ENCODE results near the gene RPTOR.
A peak's percentile ranks its signal among the peaks of the same experiment; 100 is the strongest.

RPTOR gene

GRCh38 chr17:80998748-80999535, 454.3 kb downstream of the RPTOR start:
- no peak for DNase-seq (ENCODE audit: low spot score)

GRCh38 chr17:80999536-81000333, 455.1 kb downstream of the RPTOR start:
- DNase-seq (ENCODE audit: low spot score), result no peak

- no peak for DNase-seq (ENCODE audit: low spot score)
These were observed 455.6 kb downstream of the RPTOR start for GRCh38 chr17:81000334-81000630.

- DNase-seq (ENCODE audit: low spot score), result no peak
These were observed 456.2 kb downstream of the RPTOR start for GRCh38 chr17:81000631-81001357.

GRCh38 chr17:81002013-81002384, 457.4 kb downstream of the RPTOR start:
- DNase-seq (ENCODE audit: low spot score), result no peak

- DNase-seq (ENCODE audit: low spot score), result peak; percentile 62
These were observed 458.0 kb downstream of the RPTOR start for GRCh38 chr17:81002409-81003361.

- no peak for DNase-seq (ENCODE audit: low spot score)
These were observed 459.3 kb downstream of the RPTOR start for GRCh38 chr17:81003711-81004475.

- DNase-seq (ENCODE audit: low spot score), result no peak
These were observed 462.3 kb downstream of the RPTOR start for GRCh38 chr17:81006891-81007290.

- no peak for DNase-seq (ENCODE audit: low spot score)
These were observed 463.5 kb downstream of the RPTOR start for GRCh38 chr17:81008140-81008539.

- no peak for DNase-seq (ENCODE audit: low spot score)
These were observed 464.5 kb downstream of the RPTOR start for GRCh38 chr17:81009136-81009535.

GRCh38 chr17:81010935-81011334, 466.3 kb downstream of the RPTOR start:
- DNase-seq (ENCODE audit: low spot score), result no peak

GRCh38 chr17:81011951-81012350, 467.3 kb downstream of the RPTOR start:
- no peak for DNase-seq (ENCODE audit: low spot score)

- no peak for DNase-seq (ENCODE audit: low spot score)
These were observed 468.2 kb downstream of the RPTOR start for GRCh38 chr17:81012574-81013447.

- DNase-seq (ENCODE audit: low spot score), result no peak
These were observed 469.0 kb downstream of the RPTOR start for GRCh38 chr17:81013642-81014041.

GRCh38 chr17:81015136-81015535, 470.5 kb downstream of the RPTOR start:
- no peak for DNase-seq (ENCODE audit: low spot score)

Measured in hepatic stellate cell (primary cell).